Nephron progenitor cell (in vitro differentiated cells): ENCODE data around the gene BCOR.

ENCODE experiments used
- DNase-seq: peaks from one replicate; pipeline ENCODE4 v3.0.0; 2021
- H3K27ac Mint-ChIP-seq: 2 replicates; pipeline ENCODE4 v1.8.0; 2021; ENCODE audit warnings: mild to moderate bottlenecking, moderate library complexity, mixed read lengths
- H3K27me3 Mint-ChIP-seq: 2 replicates; pipeline ENCODE4 v1.8.0; 2021; ENCODE audit warnings: mild to moderate bottlenecking, low read depth, mixed read lengths; ENCODE audit not compliant: poor library complexity
- H3K36me3 Mint-ChIP-seq: 2 replicates; pipeline ENCODE4 v1.8.0; 2021; ENCODE audit warnings: low read depth, mixed read lengths
- H3K4me1 Mint-ChIP-seq: 2 replicates; pipeline ENCODE4 v1.8.0; 2021; ENCODE audit warnings: mixed read lengths
- H3K4me3 Mint-ChIP-seq: 2 replicates; pipeline ENCODE4 v1.8.0; 2021; ENCODE audit warnings: mild to moderate bottlenecking, moderate library complexity, mixed read lengths
- H3K9me3 Mint-ChIP-seq: 2 replicates; pipeline ENCODE4 v1.8.0; 2021; ENCODE audit warnings: mild to moderate bottlenecking, moderate library complexity, mixed read lengths
- TF ChIP-seq, protein P1 (sequence below): fragments of 200-600 bp; sonication (generic); IDR thresholded peaks from 2 replicates; pipeline ENCODE4 v1.5.0; 2021; ENCODE audit warnings: antibody characterized with exemption

BCOR gene

DNA sequence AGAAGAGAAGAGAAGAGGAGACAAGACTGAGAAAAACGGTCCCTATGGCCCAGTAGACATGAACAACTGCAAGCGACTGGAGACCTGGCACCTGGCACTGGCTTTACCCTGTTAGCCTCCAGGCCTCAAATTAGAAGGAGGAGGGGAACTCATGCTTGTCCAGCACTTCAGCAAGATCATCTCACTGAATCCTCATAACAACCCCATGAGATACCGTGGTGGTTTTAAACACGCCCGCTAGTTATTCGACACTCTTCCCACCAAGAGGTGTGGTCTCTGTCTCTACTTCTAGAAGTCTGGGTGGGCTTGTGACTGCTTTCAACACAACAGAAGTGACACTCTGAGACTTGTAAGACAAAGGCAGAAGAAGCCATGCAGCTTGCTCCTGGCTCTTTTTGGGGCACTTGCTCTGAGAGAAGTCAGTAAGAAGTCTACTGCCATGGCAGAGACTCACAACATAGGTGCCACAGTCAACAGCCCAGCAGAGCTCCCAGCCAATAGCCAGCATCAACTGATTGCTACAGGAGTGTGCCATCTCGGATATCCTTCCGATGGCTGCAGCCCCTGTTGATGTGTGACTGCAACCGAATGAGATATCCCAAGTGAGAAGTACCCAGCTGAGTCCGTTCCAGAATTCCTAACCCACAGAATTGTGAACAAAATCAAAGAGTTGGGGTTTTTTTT lies 34.0 kb upstream of the BCOR start:
- Mint-ChIP-seq H3K27me3 (peaks cover 21% of the 10 kb centered on the region), H3K9me3 (peaks cover 52% of the 10 kb centered on the region), H3K27ac (no peak overlapping the region), H3K4me3 (no peak overlapping the region), H3K36me3 (peaks cover 5% of the 10 kb centered on the region), H3K4me1 (peaks cover 8% of the 10 kb centered on the region)
- no peak for DNase-seq
- TF ChIP-seq, protein P1, sequence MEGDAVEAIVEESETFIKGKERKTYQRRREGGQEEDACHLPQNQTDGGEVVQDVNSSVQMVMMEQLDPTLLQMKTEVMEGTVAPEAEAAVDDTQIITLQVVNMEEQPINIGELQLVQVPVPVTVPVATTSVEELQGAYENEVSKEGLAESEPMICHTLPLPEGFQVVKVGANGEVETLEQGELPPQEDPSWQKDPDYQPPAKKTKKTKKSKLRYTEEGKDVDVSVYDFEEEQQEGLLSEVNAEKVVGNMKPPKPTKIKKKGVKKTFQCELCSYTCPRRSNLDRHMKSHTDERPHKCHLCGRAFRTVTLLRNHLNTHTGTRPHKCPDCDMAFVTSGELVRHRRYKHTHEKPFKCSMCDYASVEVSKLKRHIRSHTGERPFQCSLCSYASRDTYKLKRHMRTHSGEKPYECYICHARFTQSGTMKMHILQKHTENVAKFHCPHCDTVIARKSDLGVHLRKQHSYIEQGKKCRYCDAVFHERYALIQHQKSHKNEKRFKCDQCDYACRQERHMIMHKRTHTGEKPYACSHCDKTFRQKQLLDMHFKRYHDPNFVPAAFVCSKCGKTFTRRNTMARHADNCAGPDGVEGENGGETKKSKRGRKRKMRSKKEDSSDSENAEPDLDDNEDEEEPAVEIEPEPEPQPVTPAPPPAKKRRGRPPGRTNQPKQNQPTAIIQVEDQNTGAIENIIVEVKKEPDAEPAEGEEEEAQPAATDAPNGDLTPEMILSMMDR: no peak

DNA sequence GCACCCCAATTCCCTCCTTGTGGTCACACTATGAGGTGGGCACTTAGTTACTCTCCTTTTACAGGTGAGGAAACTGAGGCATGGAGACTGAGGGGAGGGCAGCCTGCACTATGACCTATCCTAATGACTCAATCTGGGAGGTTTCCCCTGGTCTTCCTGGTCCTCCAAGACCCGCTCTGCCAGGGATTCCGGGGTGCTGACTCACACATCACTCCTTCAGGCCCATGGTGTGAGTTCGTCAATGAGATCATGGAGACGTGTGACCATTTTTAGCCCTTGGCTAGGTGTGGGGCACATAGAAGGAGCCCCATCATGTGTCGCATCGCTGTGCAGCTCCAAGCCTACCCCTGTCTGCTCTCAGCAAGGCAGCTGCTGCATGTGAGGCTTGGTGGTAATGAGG lies 32.4 kb upstream of the BCOR start:
- H3K9me3 Mint-ChIP-seq: peaks cover 51% of the 10 kb centered on the region
- TF ChIP-seq, protein P1: no peak
- DNase-seq: no peak
- peaks cover 11% of the 10 kb centered on the region for H3K36me3 Mint-ChIP-seq
- H3K4me3 Mint-ChIP-seq: no peak overlapping the region
- H3K27ac Mint-ChIP-seq: no peak overlapping the region
- peaks cover 8% of the 10 kb centered on the region for H3K4me1 Mint-ChIP-seq
- H3K27me3 Mint-ChIP-seq: peaks cover 23% of the 10 kb centered on the region

DNA sequence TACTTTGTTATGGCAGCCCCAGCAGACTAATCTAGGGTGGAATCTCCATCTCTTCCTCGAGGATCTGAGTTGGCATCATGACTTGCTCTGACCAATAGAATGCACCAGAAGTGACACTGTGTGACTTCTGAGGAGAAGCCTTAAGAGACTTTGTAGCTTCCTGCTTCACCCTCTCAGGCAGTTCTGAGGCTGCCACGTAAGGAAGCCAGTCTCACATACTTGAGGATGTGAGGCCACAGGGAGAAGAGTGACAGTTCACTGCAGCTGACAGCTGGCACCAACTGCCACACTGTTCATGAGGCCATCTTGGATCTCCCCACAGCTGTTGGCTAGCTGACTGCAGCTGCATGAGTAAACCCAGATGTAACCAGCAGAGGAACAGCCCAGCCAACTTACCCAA lies 29.3 kb upstream of the BCOR start:
- TF ChIP-seq, protein P1: no peak
- no peak overlapping the region for H3K27ac Mint-ChIP-seq
- peaks cover 39% of the 10 kb centered on the region for H3K9me3 Mint-ChIP-seq
- H3K27me3 Mint-ChIP-seq: peaks cover 18% of the 10 kb centered on the region
- no peak for DNase-seq
- H3K4me1 Mint-ChIP-seq: peaks cover 7% of the 10 kb centered on the region
- H3K36me3 Mint-ChIP-seq: peaks cover 11% of the 10 kb centered on the region
- no peak overlapping the region for H3K4me3 Mint-ChIP-seq

DNA sequence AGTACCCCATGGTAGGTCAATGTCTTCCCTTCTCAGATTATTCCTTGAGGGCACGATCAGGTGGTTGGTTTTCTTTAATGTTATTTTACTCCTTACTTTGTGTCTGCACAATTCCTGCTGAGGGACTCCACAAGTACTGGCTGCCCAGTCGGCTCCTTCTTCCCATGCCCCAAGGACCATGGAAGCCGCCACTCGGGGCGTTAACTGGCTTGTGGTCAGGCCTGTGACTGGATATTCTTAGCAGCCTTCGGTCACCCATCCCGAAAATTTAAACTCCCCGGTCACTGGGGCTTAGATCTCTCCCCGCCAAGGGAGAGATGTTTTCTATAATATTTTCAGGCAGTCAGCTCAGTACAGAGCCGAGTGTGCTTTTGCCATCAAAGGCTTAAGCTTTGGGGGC lies 24.7 kb upstream of the BCOR start:
- DNase-seq: no peak
- TF ChIP-seq, protein P1: no peak
- peaks cover 20% of the 10 kb centered on the region for H3K4me1 Mint-ChIP-seq

DNA sequence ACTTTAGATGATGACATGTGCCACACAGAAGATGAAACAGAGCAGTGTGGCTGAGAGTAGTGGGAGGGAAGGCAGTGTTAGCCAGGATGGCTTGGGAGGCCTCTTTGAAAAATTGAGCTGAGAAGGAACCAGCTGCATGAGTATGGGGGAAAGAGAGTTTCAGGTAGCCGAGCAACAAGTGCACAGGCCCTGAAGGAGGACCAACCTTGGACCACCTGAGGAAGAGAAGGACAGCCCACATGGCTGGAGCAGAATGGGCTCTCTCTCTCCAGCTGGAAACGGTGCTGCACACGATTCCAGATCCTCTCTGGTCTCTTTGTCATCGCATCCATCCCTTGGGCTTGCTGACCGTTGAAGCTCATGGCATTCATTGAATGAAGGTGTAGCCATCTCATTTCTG lies 23.9 kb upstream of the BCOR start:
- DNase-seq: no peak
- Mint-ChIP-seq H3K9me3 (peaks cover 31% of the 10 kb centered on the region), H3K27me3 (peaks cover 30% of the 10 kb centered on the region), H3K4me3 (no peak overlapping the region), H3K4me1 (peaks cover 28% of the 10 kb centered on the region), H3K27ac (no peak overlapping the region), H3K36me3 (peaks cover 6% of the 10 kb centered on the region)
- TF ChIP-seq, protein P1: no peak

More for the DNA sequence above, 24.7 kb upstream of the BCOR start:
- H3K27me3 Mint-ChIP-seq: peaks cover 30% of the 10 kb centered on the region
- H3K9me3 Mint-ChIP-seq: peaks cover 38% of the 10 kb centered on the region
- no peak overlapping the region for H3K4me3 Mint-ChIP-seq
- no peak overlapping the region for H3K27ac Mint-ChIP-seq
- peaks cover 11% of the 10 kb centered on the region for H3K36me3 Mint-ChIP-seq
